Activated CD8-positive, alpha-beta T cell treated with anti-CD3 and anti-CD28 coated beads for 36 hours (primary cell): ENCODE results near the gene CHRNE. TPM values are rescaled to one million over a fixed set of nuclear protein-coding genes. Genes with fewer than 3 reads are reported as not detected.

ENCODE experiments used
- ATAC-seq: fragments of 200-7000 bp; cut with Tn5 transposase; one replicate; pipeline ENCODE4 v1.10.0; 2021; ENCODE audit warnings: mild to moderate bottlenecking, moderate library complexity
- CTCF ChIA-PET: fragments of 350-600 bp; sonication (Branson Sonifier 250); formaldehyde crosslinking; loops from one replicate; lab custom pipeline; 2021; ENCODE audit warnings: antibody characterized with exemption; lab: Charles Lee
- POLR2A ChIA-PET: fragments of 350-600 bp; sonication (Branson Sonifier 250); formaldehyde crosslinking; loops from one replicate; lab custom pipeline; 2021; ENCODE audit warnings: antibody characterized with exemption; lab: Charles Lee
- DNase-seq: peaks from one replicate; pipeline ENCODE4 v3.0.0-alpha.2; 2020
- H3K27ac Mint-ChIP-seq: one replicate; pipeline ENCODE4 v1.8.0; 2021; ENCODE audit warnings: mild to moderate bottlenecking, mixed read lengths
- H3K27me3 Mint-ChIP-seq: one replicate; pipeline ENCODE4 v1.8.0; 2021; ENCODE audit warnings: mixed read lengths
- H3K36me3 Mint-ChIP-seq: one replicate; pipeline ENCODE4 v1.8.0; 2021; ENCODE audit warnings: low read depth, mixed read lengths
- H3K4me1 Mint-ChIP-seq: one replicate; pipeline ENCODE4 v1.8.0; 2021; ENCODE audit warnings: low read depth, mixed read lengths
- H3K4me3 Mint-ChIP-seq: one replicate; pipeline ENCODE4 v1.8.0; 2021; ENCODE audit warnings: mild to moderate bottlenecking, moderate library complexity, mixed read lengths
- H3K9me3 Mint-ChIP-seq: one replicate; pipeline ENCODE4 v1.8.0; 2021; ENCODE audit warnings: mixed read lengths
- intact Hi-C: fragments of 100-400 bp; cut with micrococcal nuclease; formaldehyde crosslinking; loops from one replicate; pipeline ENCODE4 v1.10.0; 2022
- total RNA-seq, 2 experiments: library from RNA; stranded (reverse); gene quantifications; one replicate each; pipeline ENCODE4 v1.2.3, GENCODE V29; 2021
- TF ChIP-seq, protein P1 (sequence below): fragments of 200-600 bp; IDR thresholded peaks from one replicate; pipeline ENCODE4 v1.8.0; 2022; ENCODE audit warnings: antibody characterized with exemption, mild to moderate bottlenecking

CHRNE gene
- total RNA-seq, 2 experiments from 2014 or later, result 0.45 to 0.78 TPM

DNA sequence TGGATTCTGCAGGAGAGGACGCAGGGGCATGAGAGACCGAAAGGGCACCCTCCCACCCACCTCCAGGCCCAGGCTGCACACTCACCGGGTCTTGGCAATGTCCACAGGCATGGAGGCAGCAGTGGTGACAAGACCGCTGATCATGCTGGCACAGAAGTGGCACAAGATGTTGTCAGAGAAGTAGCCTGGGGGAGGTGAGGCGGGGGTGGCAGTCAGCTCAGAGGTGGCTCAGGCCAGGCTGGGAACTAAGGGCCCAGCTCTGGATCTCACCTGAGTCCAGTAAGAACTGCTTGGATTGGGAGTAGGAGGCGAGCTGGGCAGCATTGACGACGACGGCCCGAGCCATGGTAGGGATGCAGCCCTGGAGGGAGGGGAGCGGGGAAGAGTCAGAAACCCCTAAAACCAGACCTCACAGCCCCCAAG lies 35.2 kb upstream of the CHRNE start:
- TF ChIP-seq, protein P1, sequence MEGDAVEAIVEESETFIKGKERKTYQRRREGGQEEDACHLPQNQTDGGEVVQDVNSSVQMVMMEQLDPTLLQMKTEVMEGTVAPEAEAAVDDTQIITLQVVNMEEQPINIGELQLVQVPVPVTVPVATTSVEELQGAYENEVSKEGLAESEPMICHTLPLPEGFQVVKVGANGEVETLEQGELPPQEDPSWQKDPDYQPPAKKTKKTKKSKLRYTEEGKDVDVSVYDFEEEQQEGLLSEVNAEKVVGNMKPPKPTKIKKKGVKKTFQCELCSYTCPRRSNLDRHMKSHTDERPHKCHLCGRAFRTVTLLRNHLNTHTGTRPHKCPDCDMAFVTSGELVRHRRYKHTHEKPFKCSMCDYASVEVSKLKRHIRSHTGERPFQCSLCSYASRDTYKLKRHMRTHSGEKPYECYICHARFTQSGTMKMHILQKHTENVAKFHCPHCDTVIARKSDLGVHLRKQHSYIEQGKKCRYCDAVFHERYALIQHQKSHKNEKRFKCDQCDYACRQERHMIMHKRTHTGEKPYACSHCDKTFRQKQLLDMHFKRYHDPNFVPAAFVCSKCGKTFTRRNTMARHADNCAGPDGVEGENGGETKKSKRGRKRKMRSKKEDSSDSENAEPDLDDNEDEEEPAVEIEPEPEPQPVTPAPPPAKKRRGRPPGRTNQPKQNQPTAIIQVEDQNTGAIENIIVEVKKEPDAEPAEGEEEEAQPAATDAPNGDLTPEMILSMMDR, result no peak
- H3K4me1 Mint-ChIP-seq, result peaks cover 49% of the 10 kb centered on the region
- no peaks in the 10 kb centered on the region for H3K9me3 Mint-ChIP-seq
- ChIA-PET CTCF (interaction anchor here (0.8 to 3.1 kb wide), 3 partner anchors 24 to 124 kb away, joined by 3 to 24 read pairs (median 4); no protein-coding TSS in a partner anchor), POLR2A (interaction anchor here (2.6 to 20.8 kb wide), 4 partner anchors 9 to 30 kb away, joined by 10 to 627 read pairs (median 36); partner anchors contain the start of genes PFN1 and SPAG7)
- peak overlapping the region; percentile 97 for H3K4me3 Mint-ChIP-seq
- intact Hi-C loops, result no loop called here
- H3K27ac Mint-ChIP-seq, result peak overlapping the region; percentile 55
- ATAC-seq (no peak), DNase-seq (no peak)
- peaks cover 61% of the 10 kb centered on the region for H3K36me3 Mint-ChIP-seq
- H3K27me3 Mint-ChIP-seq, result no peaks in the 10 kb centered on the region

DNA sequence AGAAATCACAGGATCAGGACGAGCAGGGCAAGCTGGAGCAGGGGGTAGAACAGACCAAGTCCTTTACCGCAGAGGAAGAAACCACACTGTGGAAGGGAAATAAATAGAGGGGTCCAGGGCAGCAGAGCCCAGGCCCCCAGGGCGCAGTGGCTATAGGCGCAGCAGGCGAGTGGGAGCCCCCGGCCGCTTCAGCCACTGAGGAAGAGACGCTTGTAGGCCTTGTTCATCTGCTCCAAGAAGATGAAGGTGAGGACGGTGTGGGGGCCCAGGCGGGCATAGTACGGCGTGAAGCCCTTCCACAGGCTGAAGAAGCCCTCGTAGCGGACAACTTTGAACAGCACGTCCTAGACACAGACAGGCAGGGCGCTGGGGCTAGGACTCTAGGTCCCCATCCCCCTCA lies 34.7 kb upstream of the CHRNE start:
- no peaks in the 10 kb centered on the region for H3K9me3 Mint-ChIP-seq
- intact Hi-C loops, result no loop called here
- no peaks in the 10 kb centered on the region for H3K27me3 Mint-ChIP-seq
- peaks cover 58% of the 10 kb centered on the region for H3K36me3 Mint-ChIP-seq
- H3K4me3 Mint-ChIP-seq, result peak overlapping the region; percentile 97
- peak overlapping the region; percentile 14 for H3K27ac Mint-ChIP-seq
- H3K4me1 Mint-ChIP-seq, result peaks cover 44% of the 10 kb centered on the region
- no peak for ATAC-seq
- DNase-seq, result no peak
- TF ChIP-seq, protein P1, result no peak
- POLR2A ChIA-PET, result interaction anchor here (0.6 to 5.8 kb wide), 8 partner anchors 8 to 140 kb away, joined by 3 to 52 read pairs (median 6); partner anchors contain the start of genes PFN1 and ZFP3
- CTCF ChIA-PET, result interaction anchor here (0.8 to 1.9 kb wide), 2 partner anchors 25 to 124 kb away, joined by 3 to 4 read pairs; no protein-coding TSS in a partner anchor

DNA sequence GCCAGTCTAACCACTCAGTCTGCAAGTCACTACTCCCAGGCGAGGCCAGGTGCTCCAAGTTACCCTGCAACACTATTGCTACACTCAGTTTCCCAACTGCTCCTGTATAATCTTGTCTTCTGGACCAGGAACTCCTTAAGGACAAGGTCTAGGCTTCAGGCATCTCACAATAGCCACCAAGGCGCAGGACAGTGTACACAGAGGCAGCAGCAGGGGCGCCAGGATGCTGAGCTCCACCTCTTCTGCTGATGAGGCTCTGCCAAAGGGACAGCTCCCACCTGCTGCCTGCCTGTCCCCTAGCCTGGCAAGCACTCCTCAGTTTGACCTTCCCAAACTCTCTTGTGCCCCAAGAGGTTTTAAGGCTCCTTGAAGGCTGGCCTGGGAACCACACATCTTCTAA lies 33.5 kb upstream of the CHRNE start:
- ChIA-PET CTCF (interaction anchor here (1.2 kb wide), 1 partner anchor 27 kb away, joined by 3 read pairs; no protein-coding TSS in a partner anchor), POLR2A (interaction anchor here (0.8 to 5.8 kb wide), 8 partner anchors 9 to 142 kb away, joined by 3 to 19 read pairs (median 4); partner anchors contain the start of gene ZFP3)
- DNase-seq (no peak), ATAC-seq (no peak)
- no peak overlapping the region for H3K4me3 Mint-ChIP-seq
- intact Hi-C loops, result no loop called here
- H3K27ac Mint-ChIP-seq, result peak overlapping the region; percentile 25
- H3K27me3 Mint-ChIP-seq, result no peaks in the 10 kb centered on the region
- H3K4me1 Mint-ChIP-seq, result peaks cover 34% of the 10 kb centered on the region
- TF ChIP-seq, protein P1, result no peak
- H3K36me3 Mint-ChIP-seq, result peaks cover 48% of the 10 kb centered on the region
- no peaks in the 10 kb centered on the region for H3K9me3 Mint-ChIP-seq

DNA sequence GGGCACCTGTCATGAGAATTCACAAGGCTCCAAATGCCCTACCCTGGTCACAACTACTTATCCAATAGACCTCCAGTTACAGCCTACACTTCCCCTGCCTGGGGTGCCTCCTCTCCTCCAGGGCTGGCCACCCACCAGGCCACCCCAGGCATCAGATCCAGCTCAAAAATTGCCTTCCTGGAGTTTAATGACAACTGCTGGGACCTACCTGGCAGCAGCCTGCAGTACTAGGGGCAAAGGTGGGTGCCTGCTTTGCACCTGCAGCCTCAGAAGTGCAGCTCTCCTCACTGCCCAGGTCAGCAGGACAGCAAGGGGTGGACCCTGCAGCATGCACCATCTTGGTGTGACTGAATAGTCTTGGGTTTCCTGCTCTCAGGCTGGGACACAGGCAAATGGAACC lies 32.8 kb upstream of the CHRNE start:
- intact Hi-C loops, result no loop called here
- Mint-ChIP-seq H3K27me3 (no peaks in the 10 kb centered on the region), H3K4me3 (no peak overlapping the region), H3K9me3 (no peaks in the 10 kb centered on the region), H3K36me3 (peaks cover 46% of the 10 kb centered on the region), H3K27ac (no peak overlapping the region), H3K4me1 (peaks cover 33% of the 10 kb centered on the region)
- DNase-seq (no peak), ATAC-seq (no peak)
- ChIA-PET CTCF (interaction anchor here (1.4 kb wide), 1 partner anchor 12 kb away, joined by 3 read pairs; no protein-coding TSS in a partner anchor), POLR2A (interaction anchor here (1.5 to 5.8 kb wide), 3 partner anchors 10 to 16 kb away, joined by 5 to 19 read pairs (median 9); no protein-coding TSS in a partner anchor)
- TF ChIP-seq, protein P1, result no peak
